Measurements from ENCODE around the gene TFEB. TPM values are rescaled to one million over a fixed set of nuclear protein-coding genes. Genes with fewer than 3 reads are reported as not detected.

The TFEB gene
- total and polyA plus RNA-seq, 10 of the 15 experiments (the other 5 are each of a cell fraction or from before 2014, with no cell fraction given), result 0.84 to 108 (median 60.8) TPM

DNA sequence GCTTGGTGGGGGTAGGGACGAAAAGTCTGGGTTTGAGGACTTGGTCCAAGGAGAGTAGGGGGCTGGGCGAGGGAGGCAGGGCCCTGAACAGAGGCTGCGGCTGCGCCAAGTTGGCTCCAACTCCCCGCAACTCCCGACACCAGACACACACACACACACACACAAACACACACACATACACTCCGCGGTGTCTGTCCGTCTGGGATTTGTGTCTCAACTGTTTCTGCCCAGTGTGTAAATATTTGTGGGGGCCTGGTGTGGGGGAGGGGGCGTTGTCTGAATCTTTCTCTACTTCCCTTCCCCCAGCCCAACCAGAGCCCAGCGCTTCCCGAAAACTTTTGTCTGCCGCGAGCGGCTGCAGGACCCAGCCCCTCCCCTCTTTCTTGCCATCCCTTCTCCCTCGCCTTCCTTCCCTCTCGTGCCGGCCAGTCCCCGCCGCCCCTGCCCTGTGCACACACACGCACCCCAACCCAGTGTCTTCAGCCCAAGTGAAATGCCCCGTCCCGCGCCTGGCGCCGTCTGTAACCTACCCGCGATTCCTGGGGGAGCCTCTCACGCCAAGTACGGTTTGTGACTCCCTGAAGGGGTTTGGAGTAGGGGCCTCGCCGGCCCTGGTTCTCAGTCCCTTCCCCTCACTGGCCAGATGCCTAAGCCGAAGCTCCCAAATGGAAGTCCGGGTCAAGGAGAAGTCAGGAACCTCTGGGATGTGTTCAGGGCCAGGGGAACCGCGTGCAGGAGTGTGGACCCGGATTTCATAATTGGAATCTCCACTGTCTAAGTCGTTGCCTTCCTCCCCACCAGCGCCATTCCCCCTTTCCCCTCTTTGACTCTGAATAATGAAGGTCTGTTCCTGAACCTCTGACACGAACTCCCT is 96.2 kb downstream of the TFEB start:
- WGBS (ENCODE audit: insufficient coverage, insufficient replicate concordance, low lambda C conversion rate, missing lambda C conversion rate), result 26% methylated on average over 39 of the region's 40 CpGs
- H3K9me3 ChIP-seq (replicated peaks; ENCODE audit: control insufficient read depth, insufficient read depth, low read length), result no peaks in the 10 kb centered on the region
- ChIA-PET POLR2A (no interaction called here), RAD21 (ENCODE audit: unreplicated experiment) (no interaction called here), SMC1A (ENCODE audit: uncharacterized antibody, unreplicated experiment) (no interaction called here), CTCF (no interaction called here)
- intact Hi-C loops (cut with micrococcal nuclease; ENCODE audit: unreplicated experiment), result no loop called here
- in situ Hi-C loops (cut with MboI), result no loop called here
- no peak overlapping the region for H3K27ac ChIP-seq (ENCODE audit: control insufficient read depth, insufficient read depth)
- TF ChIP-seq ASH2L (IDR thresholded peaks at IDR 0.05; ENCODE audit: borderline replicate concordance, low read depth) (no peak), ZNF384 (IDR thresholded peaks at IDR 0.05; ENCODE audit: borderline replicate concordance, low read depth, low read length) (no peak), POLR2A (IDR thresholded peaks at IDR 0.05; ENCODE audit: low read depth, low read length) (no peak), TCF7 (IDR thresholded peaks at IDR 0.05; ENCODE audit: borderline replicate concordance) (no peak)
- no peak overlapping the region for H3K4me2 ChIP-seq (ENCODE audit: control insufficient read depth, insufficient read depth)
- H3K36me3 ChIP-seq (ENCODE audit: control insufficient read depth in 2 of 2, insufficient read depth in 2 of 2, low read length in 1 of 2), result no peaks in the 10 kb centered on the region
- BruUV-seq (replicated peaks), result no TSS peak
- H3K4me1 ChIP-seq (ENCODE audit: control insufficient read depth, insufficient read depth, low read length), result no peaks in the 10 kb centered on the region
- peaks cover 10 to 18% of the 10 kb centered on the region in 2 experiments for H3K27me3 ChIP-seq (replicated peaks in 1 of 2; ENCODE audit: control insufficient read depth in 2 of 2, insufficient read depth in 2 of 2, low read length in 1 of 2)
- H2AFZ ChIP-seq (ENCODE audit: control insufficient read depth, low read depth, low read length), result no peak overlapping the region
- H3K9ac ChIP-seq (ENCODE audit: control insufficient read depth, insufficient read depth, low read length), result no peak overlapping the region
- H3K79me2 ChIP-seq (ENCODE audit: control insufficient read depth, insufficient read depth, low read length), result no peaks in the 10 kb centered on the region
- no peak overlapping the region for H3K4me3 ChIP-seq
- DNase-seq (ENCODE audit: low read depth, low spot score) (no peak), FAIRE-seq (no peak), ATAC-seq (no peak)
- no peaks in the 10 kb centered on the region for H4K20me1 ChIP-seq (ENCODE audit: control insufficient read depth, insufficient read depth)

DNA sequence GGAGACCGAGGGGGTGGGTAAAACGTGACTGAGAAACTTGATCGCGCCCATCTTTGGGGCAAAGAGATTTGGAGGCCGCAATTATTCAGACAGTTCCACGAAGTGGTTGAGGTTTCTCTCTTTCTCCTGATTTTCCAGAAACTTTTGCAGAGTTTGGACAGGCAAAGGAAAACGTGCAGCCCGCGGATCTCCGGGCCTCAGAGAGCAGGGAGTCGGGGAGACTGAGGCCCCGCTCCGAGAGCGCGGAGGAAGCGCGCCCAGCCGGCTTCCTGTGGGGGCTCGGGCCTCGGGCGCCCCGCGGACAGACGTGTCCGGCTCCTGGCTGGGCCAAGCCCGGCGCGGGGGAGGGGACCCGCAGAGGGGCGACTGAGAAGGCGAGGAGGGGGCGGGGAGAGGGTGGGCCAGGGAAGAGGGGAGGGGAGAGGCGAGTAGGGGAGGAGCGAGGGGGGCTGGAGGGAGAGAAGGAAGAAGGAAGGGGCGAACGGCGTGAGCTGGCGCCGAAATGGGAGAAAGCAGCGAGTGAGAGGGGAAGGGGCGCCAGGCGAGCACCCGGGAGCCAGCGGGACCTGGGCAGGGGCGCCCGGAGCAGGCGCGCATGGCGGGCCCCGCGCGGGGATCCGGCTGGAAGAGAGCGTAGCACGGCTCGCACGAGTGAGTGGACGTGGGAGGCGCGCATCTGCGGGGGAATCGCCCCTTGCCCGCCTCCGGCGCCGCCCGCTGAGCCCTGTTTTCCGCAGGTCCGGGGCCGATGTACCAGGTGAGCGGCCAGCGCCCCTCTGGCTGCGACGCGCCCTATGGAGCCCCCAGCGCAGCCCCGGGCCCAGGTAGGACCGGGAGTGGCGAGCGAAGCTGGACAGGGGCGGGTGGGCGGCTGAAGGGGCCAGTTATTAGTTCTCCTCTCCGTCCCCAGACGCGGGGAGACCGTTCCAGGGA is 97.1 kb downstream of the TFEB start, which contains the start of gene MDFI:
TSS of gene MDFI (plus strand) at position 467 of the 933 bp plus-strand sequence. CDS start at position 749, 282 bp downstream.
- H3K27ac ChIP-seq (ENCODE audit: control insufficient read depth, insufficient read depth), result no peak within 1 kb of the TSS
- no peak for DNase-seq (ENCODE audit: low read depth, low spot score)
- no peaks in the 10 kb centered on the region for H3K9me3 ChIP-seq (replicated peaks; ENCODE audit: control insufficient read depth, insufficient read depth, low read length)
- H3K9ac ChIP-seq (ENCODE audit: control insufficient read depth, insufficient read depth, low read length), result no peak within 1 kb of the TSS
- 18% methylated on average over 57 of the region's 86 CpGs for WGBS (ENCODE audit: insufficient coverage, insufficient replicate concordance, low lambda C conversion rate, missing lambda C conversion rate)
- RAD21 ChIA-PET (ENCODE audit: unreplicated experiment), result no interaction called here
- TF ChIP-seq EZH2 (IDR thresholded peaks at IDR 0.05; ENCODE audit: borderline replicate concordance, control insufficient read depth, low read depth, low read length) (0 out of 2 replicates have a peak, but pooled peaks have one; percentile 44), SUZ12 (IDR thresholded peaks at IDR 0.05; ENCODE audit: unreplicated experiment) (peak; percentile 44)
- TF ChIP-seq, protein P1, sequence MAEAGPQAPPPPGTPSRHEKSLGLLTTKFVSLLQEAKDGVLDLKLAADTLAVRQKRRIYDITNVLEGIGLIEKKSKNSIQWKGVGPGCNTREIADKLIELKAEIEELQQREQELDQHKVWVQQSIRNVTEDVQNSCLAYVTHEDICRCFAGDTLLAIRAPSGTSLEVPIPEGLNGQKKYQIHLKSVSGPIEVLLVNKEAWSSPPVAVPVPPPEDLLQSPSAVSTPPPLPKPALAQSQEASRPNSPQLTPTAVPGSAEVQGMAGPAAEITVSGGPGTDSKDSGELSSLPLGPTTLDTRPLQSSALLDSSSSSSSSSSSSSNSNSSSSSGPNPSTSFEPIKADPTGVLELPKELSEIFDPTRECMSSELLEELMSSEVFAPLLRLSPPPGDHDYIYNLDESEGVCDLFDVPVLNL (IDR thresholded peaks at IDR 0.05; ENCODE audit: low read depth, low read length), result no peak
- H3K4me1 ChIP-seq (ENCODE audit: control insufficient read depth, insufficient read depth, low read length), result no peaks in the 10 kb centered on the region
- ATAC-seq, result no peak
- no peak within 1 kb of the TSS for H3K4me2 ChIP-seq (ENCODE audit: control insufficient read depth, insufficient read depth)
- no TSS peak for BruUV-seq (replicated peaks)
- no peak within 1 kb of the TSS for H2AFZ ChIP-seq (ENCODE audit: control insufficient read depth, low read depth, low read length)
- in situ Hi-C loops (cut with MboI), result no loop called here
- no peak within 1 kb of the TSS for H3K4me3 ChIP-seq
- CTCF ChIA-PET, result no interaction called here
- SMC1A ChIA-PET (ENCODE audit: uncharacterized antibody, unreplicated experiment), result no interaction called here
- H3K79me2 ChIP-seq (ENCODE audit: control insufficient read depth, insufficient read depth, low read length), result no peaks in the 10 kb centered on the region
- no peaks in the 10 kb centered on the region for H4K20me1 ChIP-seq (ENCODE audit: control insufficient read depth, insufficient read depth)
- no peaks in the 10 kb centered on the region for H3K36me3 ChIP-seq (ENCODE audit: control insufficient read depth in 2 of 2, insufficient read depth in 2 of 2, low read length in 1 of 2)
- intact Hi-C loops (cut with micrococcal nuclease; ENCODE audit: unreplicated experiment), result no loop called here
- peaks cover 10 to 18% of the 10 kb centered on the region in 2 experiments for H3K27me3 ChIP-seq (replicated peaks in 1 of 2; ENCODE audit: control insufficient read depth in 2 of 2, insufficient read depth in 2 of 2, low read length in 1 of 2)
- POLR2A ChIA-PET, result no interaction called here
- FAIRE-seq, result no peak

Data from GM12878 (cell line).